ENCODE data around the gene HOXA5.

HOXA5 gene

GRCh38 chr7:27097686-27098577 is 45.5 kb downstream of the HOXA5 start (continued):
- TF ChIP-seq ZBTB26 (tag by site-specific recombination; optimal IDR thresholded peaks at IDR 0.05) (peak; percentile 44), ZNF639 (tag by site-specific recombination; IDR thresholded peaks at IDR 0.05) (no peak), ZNF121 (tag by site-specific recombination; IDR thresholded peaks at IDR 0.05) (no peak), ZSCAN16 (tag by site-specific recombination; IDR thresholded peaks at IDR 0.05) (no peak), ZNF398 (tag by site-specific recombination; IDR thresholded peaks at IDR 0.05) (peak; percentile 50; the same call in 1 of the 2 replicates), ZNF777 (tag by site-specific recombination; IDR thresholded peaks at IDR 0.05; ENCODE audit: borderline replicate concordance) (no peak), WT1 (tag by site-specific recombination; IDR thresholded peaks at IDR 0.05) (no peak), ZNF488 (tag by site-specific recombination; IDR thresholded peaks at IDR 0.05) (no peak), GLI2 (tag by site-specific recombination; IDR thresholded peaks at IDR 0.05; ENCODE audit: borderline replicate concordance, low read depth) (no peak), ZNF391 (tag by site-specific recombination; IDR thresholded peaks at IDR 0.05; ENCODE audit: borderline replicate concordance, low read depth) (no peak), ZNF514 (tag by site-specific recombination; IDR thresholded peaks at IDR 0.05) (no peak), SP2 (tag by site-specific recombination; IDR thresholded peaks at IDR 0.05) (peak; percentile 29; the same call in 1 of the 2 replicates), ZNF704 (tag by site-specific recombination; IDR thresholded peaks at IDR 0.05) (no peak), TSHZ1 (tag by site-specific recombination; IDR thresholded peaks at IDR 0.05; ENCODE audit: borderline replicate concordance) (no peak), ZNF214 (tag by site-specific recombination; IDR thresholded peaks at IDR 0.05; ENCODE audit: borderline replicate concordance) (no peak), ZSCAN4 (tag by site-specific recombination; IDR thresholded peaks at IDR 0.05) (no peak), ZNF571 (tag by site-specific recombination; IDR thresholded peaks at IDR 0.05) (no peak), ATF2 (tag by site-specific recombination; IDR thresholded peaks at IDR 0.05; ENCODE audit: low read depth) (no peak), ZBTB7A (tag by site-specific recombination; IDR thresholded peaks at IDR 0.05; ENCODE audit: low read depth) (no peak), ZBTB44 (tag by site-specific recombination; IDR thresholded peaks at IDR 0.05) (no peak), ZNF114 (tag by site-specific recombination; IDR thresholded peaks at IDR 0.05) (no peak), ZNF558 (tag by site-specific recombination; IDR thresholded peaks at IDR 0.05) (no peak), ZNF335 (tag by site-specific recombination; conservative IDR thresholded peaks at IDR 0.05) (peak; percentile 97)
